Measurements from ENCODE around the gene MPIG6B.

DNA sequence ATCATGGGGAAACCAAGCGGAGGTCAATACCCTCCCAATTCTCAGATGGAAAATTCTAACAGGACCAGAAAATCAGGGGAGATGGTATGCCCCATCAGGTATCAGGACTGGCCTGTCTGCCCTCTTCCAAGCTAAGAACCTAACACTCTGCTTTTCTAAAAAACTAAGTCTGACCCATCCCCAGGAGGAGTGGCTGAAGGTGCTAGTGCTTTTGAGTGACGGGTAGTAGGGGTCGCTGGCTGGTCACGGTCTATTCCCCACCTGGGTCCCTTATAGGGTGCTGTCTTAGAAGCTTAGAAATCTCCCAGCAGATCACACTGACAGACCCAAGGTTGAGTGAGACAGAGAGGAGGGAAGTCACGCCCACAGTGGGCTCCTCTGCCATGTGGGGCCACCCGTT, 29.6 kb upstream of the MPIG6B start:
- no peak for TF ChIP-seq POLR2A (IDR thresholded peaks at IDR 0.05; ENCODE audit: low read depth, low read length)
- no peak for TF ChIP-seq TAF1 (IDR thresholded peaks at IDR 0.05; ENCODE audit: low read depth, low read length)
- TF ChIP-seq SPI1 (IDR thresholded peaks at IDR 0.05; ENCODE audit: low read depth, low read length), result no peak
- no peak for TF ChIP-seq POLR2AphosphoS5 (IDR thresholded peaks at IDR 0.05; ENCODE audit: low read depth, low read length)
